AG09319 (cell line): ENCODE results near the gene RALGPS1.

Experiments used
- DNase-seq: peaks from one replicate; pipeline ENCODE4 v3.0.0-alpha.2; 2010; ENCODE audit warnings: low read depth; ENCODE audit errors: extremely low read depth
- TF ChIP-seq, protein P1 (sequence below): IDR thresholded peaks from 2 replicates; pipeline ENCODE4 v1.5.1; 2011; ENCODE audit warnings: low read depth, mild to moderate bottlenecking, inconsistent platforms, low read length, moderate library complexity

Gene RALGPS1

DNA sequence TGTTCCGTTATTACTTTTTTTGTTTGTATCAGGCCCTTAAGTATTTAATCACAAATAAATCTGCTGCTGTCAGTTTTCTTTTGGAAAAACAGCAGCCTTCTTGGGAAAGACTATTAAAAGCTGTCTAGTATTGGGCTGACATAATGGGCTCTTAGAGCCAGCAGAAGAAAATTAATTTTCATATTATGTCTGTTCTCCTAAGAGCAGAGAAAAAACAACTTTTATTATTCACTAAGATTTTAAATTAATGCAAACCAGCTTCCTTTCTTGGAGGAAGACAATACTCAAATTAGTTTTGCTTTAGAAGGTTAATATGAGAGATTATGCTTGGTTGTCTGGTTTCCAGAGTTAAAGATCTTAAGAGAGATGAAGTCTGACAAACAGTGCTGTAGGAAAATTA lies 319.4 kb downstream of the RALGPS1 start:
- no peak for DNase-seq
- TF ChIP-seq, protein P1, sequence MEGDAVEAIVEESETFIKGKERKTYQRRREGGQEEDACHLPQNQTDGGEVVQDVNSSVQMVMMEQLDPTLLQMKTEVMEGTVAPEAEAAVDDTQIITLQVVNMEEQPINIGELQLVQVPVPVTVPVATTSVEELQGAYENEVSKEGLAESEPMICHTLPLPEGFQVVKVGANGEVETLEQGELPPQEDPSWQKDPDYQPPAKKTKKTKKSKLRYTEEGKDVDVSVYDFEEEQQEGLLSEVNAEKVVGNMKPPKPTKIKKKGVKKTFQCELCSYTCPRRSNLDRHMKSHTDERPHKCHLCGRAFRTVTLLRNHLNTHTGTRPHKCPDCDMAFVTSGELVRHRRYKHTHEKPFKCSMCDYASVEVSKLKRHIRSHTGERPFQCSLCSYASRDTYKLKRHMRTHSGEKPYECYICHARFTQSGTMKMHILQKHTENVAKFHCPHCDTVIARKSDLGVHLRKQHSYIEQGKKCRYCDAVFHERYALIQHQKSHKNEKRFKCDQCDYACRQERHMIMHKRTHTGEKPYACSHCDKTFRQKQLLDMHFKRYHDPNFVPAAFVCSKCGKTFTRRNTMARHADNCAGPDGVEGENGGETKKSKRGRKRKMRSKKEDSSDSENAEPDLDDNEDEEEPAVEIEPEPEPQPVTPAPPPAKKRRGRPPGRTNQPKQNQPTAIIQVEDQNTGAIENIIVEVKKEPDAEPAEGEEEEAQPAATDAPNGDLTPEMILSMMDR, result no peak

DNA sequence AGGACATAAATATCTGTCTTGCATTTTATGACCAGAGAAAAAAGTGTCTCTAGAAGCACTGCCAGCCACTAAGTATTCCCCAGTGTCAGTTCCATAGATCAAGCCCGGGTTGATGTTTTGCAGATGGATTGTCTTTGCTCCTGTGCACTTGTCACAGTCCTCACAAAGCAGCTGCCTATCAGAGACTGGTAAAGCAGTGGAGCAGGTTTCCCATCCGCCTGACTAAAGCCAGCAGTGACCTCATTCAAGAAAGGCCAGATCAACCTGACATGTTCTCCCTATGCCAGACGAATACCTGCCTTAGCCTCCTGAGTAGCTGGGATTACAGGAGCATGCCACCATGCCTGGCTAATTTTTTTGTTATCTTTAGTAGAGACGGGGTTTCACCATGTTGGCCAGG lies 323.2 kb downstream of the RALGPS1 start:
- no peak for DNase-seq

GRCh38 chr9:127241354-127241753 lies 326.8 kb downstream of the RALGPS1 start:
- no peak for DNase-seq
- TF ChIP-seq, protein P1, result no peak

More for the DNA sequence above, 323.2 kb downstream of the RALGPS1 start:
- TF ChIP-seq, protein P1, result no peak

GRCh38 chr9:127244609-127245601 lies 330.3 kb downstream of the RALGPS1 start:
- TF ChIP-seq, protein P1, result no peak

GRCh38 chr9:127245637-127246164 lies 331.1 kb downstream of the RALGPS1 start:
- DNase-seq, result no peak
- TF ChIP-seq, protein P1, result no peak

More at GRCh38 chr9:127244609-127245601, 330.3 kb downstream of the RALGPS1 start:
- DNase-seq, result peak; percentile 76

GRCh38 chr9:127248241-127248640 lies 333.7 kb downstream of the RALGPS1 start:
- no peak for DNase-seq
- TF ChIP-seq, protein P1, result no peak

GRCh38 chr9:127249877-127250276 lies 335.3 kb downstream of the RALGPS1 start:
- no peak for DNase-seq
- TF ChIP-seq, protein P1, result no peak
